ENCODE data around the gene CRYAA.

GRCh38 chr21:43195121-43196021 is 26.6 kb downstream of the CRYAA start:
- no peak for TF ChIP-seq POLR2AphosphoS5 (IDR thresholded peaks at IDR 0.05; ENCODE audit: low read depth, low read length)
- no peak for TF ChIP-seq POLR2A (IDR thresholded peaks at IDR 0.05; ENCODE audit: low read depth, low read length)
- TF ChIP-seq TAF1 (IDR thresholded peaks at IDR 0.05; ENCODE audit: low read depth, low read length): no peak
- no peak for TF ChIP-seq POU2F2 (IDR thresholded peaks at IDR 0.05; ENCODE audit: low read depth, low read length)
- TF ChIP-seq SPI1 (IDR thresholded peaks at IDR 0.05; ENCODE audit: low read depth, low read length): no peak
- no peak for TF ChIP-seq PAX5 (IDR thresholded peaks at IDR 0.05; ENCODE audit: insufficient read depth, low read length, severe bottlenecking)

All from GM12891 (cell line).